Body of pancreas (tissue), 4 donors: ENCODE measurements around the gene TOP1. TPM values are rescaled to one million over a fixed set of nuclear protein-coding genes. Genes with fewer than 3 reads are reported as not detected.
"Not testable (repeated sequence)": the region's sequence is repeated elsewhere in the genome, so short reads cannot be mapped to it uniquely, and the experiment has no call there.

Experiments
- ATAC-seq: fragments of 150-250 bp; one replicate; pipeline ENCODE4 v1.9.1; 2016
- DNase-seq, 4 donors: peaks; one replicate each; pipeline ENCODE4 v3.0.0-alpha.2; 2019
- H3K27ac ChIP-seq, 4 donors: fragments of 200-600 bp; sonication (generic); 1 replicate in 3 of 4; 2 replicates in 1 of 4; pipeline versions ENCODE4 v1.5.1 to v1.6.1; 2016 to 2019; ENCODE audit warnings: mild to moderate bottlenecking in 1 of 4, mixed read lengths in 1 of 4, moderate library complexity in 1 of 4
- H3K27me3 ChIP-seq, 2 donors: fragments of 200-600 bp; sonication (generic); one replicate each; pipeline ENCODE4 v1.6.0; 2016; ENCODE audit warnings: mild to moderate bottlenecking in 1 of 2
- H3K36me3 ChIP-seq, 2 donors: fragments of 200-600 bp; sonication (generic); replicated peaks in 1 of 2; 2 replicates each; pipeline ENCODE4 v1.5.1; 2016; ENCODE audit warnings: low read depth in 2 of 2; ENCODE audit not compliant: insufficient read depth in 1 of 2
- H3K4me1 ChIP-seq: fragments of 200-600 bp; sonication (generic); one replicate; pipeline ENCODE4 v1.6.0; 2016
- H3K4me3 ChIP-seq, 2 donors: fragments of 200-600 bp; sonication (generic); 1 replicate in 1 of 2; 2 replicates in 1 of 2; pipeline ENCODE4 v1.5.1; 2016 to 2019
- H3K9me3 ChIP-seq, 3 donors: fragments of 200-600 bp; sonication (generic); 1 replicate in 2 of 3; 2 replicates in 1 of 3; pipeline ENCODE4 v1.5.1; 2016
- POLR2A ChIP-seq, 3 donors: fragments of 450-650 bp; IDR thresholded peaks; one replicate each; pipeline ENCODE4 v1.6.1; 2016; ENCODE audit warnings: antibody characterized with exemption in 3 of 3, mild to moderate bottlenecking in 2 of 3
- WGBS, 2 donors: methylation state at CpG; one replicate each; pipeline ENCODE4 v1.1.5; 2017; 5-methylcytosine and 5-hydroxymethylcytosine counted together
- intact Hi-C: fragments of 100-400 bp; cut with DNase I; formaldehyde crosslinking; loops from one replicate; pipeline ENCODE4 v1.15.1; 2023
- total RNA-seq, 2 donors: library from RNA; depleted of rRNA; stranded (reverse); fragments of >200 nt; gene quantifications; one replicate each; pipeline ENCODE4 v1.1.0, GENCODE V29; 2016
- TF ChIP-seq, protein P1 (sequence below), 7 experiments: fragments of 450-650 bp in 4 of 7; fragments of 200-600 bp in 3 of 7; sonication (generic) in 3 of 7; IDR thresholded peaks; one replicate each; pipeline ENCODE4 v1.5.1; 2016 to 2019; ENCODE audit warnings: antibody characterized with exemption in 7 of 7

Gene TOP1
- total RNA-seq, 2 donors from 2014 or later: 12.2 to 18.5 TPM

- intact Hi-C loops: no loop called here
- ATAC-seq: no peak
- Histone ChIP-seq H3K36me3 (peaks cover 9 to 30% of the 10 kb centered on the region in 2 donors), H3K27ac (no peak overlapping the region), H3K4me1 (no peaks in the 10 kb centered on the region), H3K27me3 (no peaks in the 10 kb centered on the region), H3K4me3 (no peak overlapping the region), H3K9me3 (no peaks in the 10 kb centered on the region)
- DNase-seq: no peak
- 77 to 85% methylated on average over 5 of the region's 5 CpGs for WGBS, 2 donors
- TF ChIP-seq POLR2A (IDR thresholded peaks at IDR 0.05): no peak
- TF ChIP-seq, protein P1, sequence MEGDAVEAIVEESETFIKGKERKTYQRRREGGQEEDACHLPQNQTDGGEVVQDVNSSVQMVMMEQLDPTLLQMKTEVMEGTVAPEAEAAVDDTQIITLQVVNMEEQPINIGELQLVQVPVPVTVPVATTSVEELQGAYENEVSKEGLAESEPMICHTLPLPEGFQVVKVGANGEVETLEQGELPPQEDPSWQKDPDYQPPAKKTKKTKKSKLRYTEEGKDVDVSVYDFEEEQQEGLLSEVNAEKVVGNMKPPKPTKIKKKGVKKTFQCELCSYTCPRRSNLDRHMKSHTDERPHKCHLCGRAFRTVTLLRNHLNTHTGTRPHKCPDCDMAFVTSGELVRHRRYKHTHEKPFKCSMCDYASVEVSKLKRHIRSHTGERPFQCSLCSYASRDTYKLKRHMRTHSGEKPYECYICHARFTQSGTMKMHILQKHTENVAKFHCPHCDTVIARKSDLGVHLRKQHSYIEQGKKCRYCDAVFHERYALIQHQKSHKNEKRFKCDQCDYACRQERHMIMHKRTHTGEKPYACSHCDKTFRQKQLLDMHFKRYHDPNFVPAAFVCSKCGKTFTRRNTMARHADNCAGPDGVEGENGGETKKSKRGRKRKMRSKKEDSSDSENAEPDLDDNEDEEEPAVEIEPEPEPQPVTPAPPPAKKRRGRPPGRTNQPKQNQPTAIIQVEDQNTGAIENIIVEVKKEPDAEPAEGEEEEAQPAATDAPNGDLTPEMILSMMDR (IDR thresholded peaks at IDR 0.05): no peak
Observed at GRCh38 chr20:41110930-41111577, 82.4 kb downstream of the TOP1 start.

- TF ChIP-seq, protein P1 (IDR thresholded peaks at IDR 0.05): no peak
- TF ChIP-seq POLR2A (IDR thresholded peaks at IDR 0.05): no peak
- ATAC-seq (no peak), DNase-seq (no peak)
- no peaks in the 10 kb centered on the region for H3K9me3 ChIP-seq
- intact Hi-C loops: no loop called here
- WGBS, 2 donors: 85 to 87% methylated on average over 5 of the region's 5 CpGs
- no peak overlapping the region for H3K27ac ChIP-seq
- no peaks in the 10 kb centered on the region for H3K4me1 ChIP-seq
- H3K4me3 ChIP-seq: no peak overlapping the region
- no peaks in the 10 kb centered on the region for H3K27me3 ChIP-seq
- peaks cover 14 to 34% of the 10 kb centered on the region in 2 donors for H3K36me3 ChIP-seq
Observed at GRCh38 chr20:41111578-41111951, 82.9 kb downstream of the TOP1 start.

DNA sequence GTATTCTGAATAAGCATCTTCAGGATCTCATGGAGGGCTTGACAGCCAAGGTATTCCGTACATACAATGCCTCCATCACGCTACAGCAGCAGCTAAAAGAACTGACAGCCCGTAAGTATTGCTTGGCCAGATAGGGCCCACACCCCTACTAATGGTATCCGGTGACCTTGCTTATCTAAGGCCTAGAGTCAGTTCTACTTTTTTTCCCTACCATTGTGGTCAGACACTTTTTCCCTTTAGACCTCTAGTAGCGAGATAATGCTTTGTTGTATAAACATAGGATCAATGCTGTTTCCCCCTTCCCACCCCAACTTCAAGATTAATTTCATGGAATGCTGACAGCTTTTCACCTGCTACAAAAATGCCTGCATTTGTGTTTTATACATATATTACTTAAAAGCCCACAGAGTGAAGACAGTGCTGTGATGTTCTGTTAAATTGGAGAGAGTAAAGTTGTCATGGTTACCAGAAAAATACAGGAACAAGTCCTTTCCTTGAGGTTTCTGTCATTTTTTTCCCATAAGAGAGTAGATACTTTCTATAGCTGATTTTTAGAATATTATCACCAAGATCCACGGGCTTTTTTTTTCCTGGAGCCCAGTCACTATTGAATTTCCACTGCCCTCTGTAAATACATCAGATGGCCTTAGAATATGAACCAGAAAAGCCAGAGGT, 87.8 kb downstream of the TOP1 start:
- Histone ChIP-seq H3K36me3 (peaks cover 16 to 47% of the 10 kb centered on the region in 2 donors), H3K27me3 (no peaks in the 10 kb centered on the region), H3K27ac (no peak overlapping the region), H3K4me3 (no peak overlapping the region), H3K9me3 (no peaks in the 10 kb centered on the region), H3K4me1 (no peaks in the 10 kb centered on the region)
- DNase-seq (no peak), ATAC-seq (no peak)
- TF ChIP-seq, protein P1 (IDR thresholded peaks at IDR 0.05): no peak
- WGBS, 2 donors: 75 to 91% methylated on average over 6 of the region's 6 CpGs
- intact Hi-C loops: no loop called here

- WGBS, 2 donors: 85 to 86% methylated on average over 6 of the region's 6 CpGs
- peaks cover 27 to 57% of the 10 kb centered on the region in 2 donors for H3K36me3 ChIP-seq
- ATAC-seq, intact Hi-C loops, H3K4me1 ChIP-seq, H3K9me3 ChIP-seq, H3K27me3 ChIP-seq, DNase-seq, H3K4me3 ChIP-seq, H3K27ac ChIP-seq: not testable (repeated sequence)
Observed at GRCh38 chr20:41118159-41118558, 89.5 kb downstream of the TOP1 start.

DNA sequence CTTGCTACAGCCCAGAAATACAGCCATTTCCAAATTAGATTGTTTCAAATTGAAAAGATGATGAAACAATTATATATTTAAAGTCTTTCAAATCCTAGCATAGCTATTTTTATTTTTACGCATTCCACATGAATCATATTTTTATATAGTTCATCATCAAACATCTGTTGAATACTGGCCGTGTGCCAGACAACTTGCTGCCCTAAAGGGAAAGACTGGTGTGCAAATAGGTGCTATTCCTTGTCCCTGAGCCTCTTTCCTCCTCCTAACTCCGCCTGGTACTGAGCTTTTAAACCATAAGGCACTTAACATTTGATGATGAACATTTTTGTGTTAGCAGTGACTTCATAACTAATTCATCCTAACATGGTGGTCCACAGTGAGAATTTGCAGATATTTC, 90.0 kb downstream of the TOP1 start:
- peak overlapping the region in 1 of 4 donors; percentile 57 for H3K27ac ChIP-seq
- TF ChIP-seq, protein P1 (IDR thresholded peaks at IDR 0.05): no peak
- no peak for TF ChIP-seq POLR2A (IDR thresholded peaks at IDR 0.05)
- no peak overlapping the region for H3K4me3 ChIP-seq
- peaks cover 27 to 55% of the 10 kb centered on the region in 2 donors for H3K36me3 ChIP-seq
- H3K9me3 ChIP-seq: no peaks in the 10 kb centered on the region
- WGBS, 2 donors: 65 to 66% methylated on average over 3 of the region's 3 CpGs
- intact Hi-C loops: no loop called here
- no peaks in the 10 kb centered on the region for H3K27me3 ChIP-seq
- DNase-seq (no peak), ATAC-seq (no peak)
- H3K4me1 ChIP-seq: no peaks in the 10 kb centered on the region
